GM19240 (cell line): ENCODE data around the gene UNC50.

ENCODE experiments used
- DNase-seq: peaks from one replicate; pipeline ENCODE4 v3.0.0; 2011; ENCODE audit warnings: low spot score; ENCODE audit not compliant: insufficient read length

Gene UNC50, protein sequence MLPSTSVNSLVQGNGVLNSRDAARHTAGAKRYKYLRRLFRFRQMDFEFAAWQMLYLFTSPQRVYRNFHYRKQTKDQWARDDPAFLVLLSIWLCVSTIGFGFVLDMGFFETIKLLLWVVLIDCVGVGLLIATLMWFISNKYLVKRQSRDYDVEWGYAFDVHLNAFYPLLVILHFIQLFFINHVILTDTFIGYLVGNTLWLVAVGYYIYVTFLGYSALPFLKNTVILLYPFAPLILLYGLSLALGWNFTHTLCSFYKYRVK

DNA sequence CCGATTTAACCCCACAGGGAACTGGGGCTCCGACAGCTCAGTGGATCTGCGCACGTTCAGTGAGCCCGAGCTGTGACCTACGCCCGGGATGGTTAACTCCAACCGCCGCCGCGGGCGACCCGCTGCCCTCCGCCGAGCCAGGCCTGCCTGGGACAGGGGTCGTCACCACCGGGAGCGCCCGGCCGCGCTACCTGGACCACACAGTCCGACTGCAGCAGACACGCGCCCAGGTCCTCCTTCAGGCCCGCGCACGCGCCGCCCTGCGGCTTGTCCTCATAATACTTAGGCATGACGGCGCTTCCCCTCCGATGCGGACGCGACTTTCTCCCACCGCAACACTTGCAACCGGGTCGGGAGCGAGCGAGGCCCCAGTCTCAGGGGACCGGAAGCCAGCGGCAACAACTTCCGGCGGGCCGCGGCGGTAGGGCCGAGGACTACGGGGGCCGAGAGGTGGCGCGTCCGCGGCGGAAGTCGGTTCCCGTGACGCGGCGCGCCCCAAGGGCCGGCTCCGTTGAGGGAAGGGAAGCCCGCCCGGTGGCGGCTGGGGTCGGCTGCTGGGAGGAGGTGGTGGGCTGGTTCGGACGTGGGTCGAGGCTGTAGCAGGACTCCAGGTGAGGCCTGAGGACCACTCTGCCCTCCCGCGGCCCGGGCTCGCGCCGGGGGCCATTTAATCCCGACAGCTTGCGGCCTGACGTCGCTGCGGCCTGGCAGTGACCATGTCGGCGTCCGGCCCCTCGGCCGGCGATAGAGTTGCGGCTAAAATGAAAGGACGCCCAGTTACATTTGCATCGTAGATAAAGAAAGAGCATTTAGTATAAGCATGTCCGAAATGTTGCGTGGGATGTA, at the start of gene UNC50, which contains the start of gene COA5:
Gene UNC50, plus strand, starts transcription at position 474 of the 846 bp plus-strand sequence. CDS start 1,171 bp downstream, outside the sequence.
Gene COA5, minus strand, starts transcription at position 397 of the 846 bp plus-strand sequence. Its CDS starts 107 bp downstream, at position 290.
- peak; percentile 80 for DNase-seq

DNA sequence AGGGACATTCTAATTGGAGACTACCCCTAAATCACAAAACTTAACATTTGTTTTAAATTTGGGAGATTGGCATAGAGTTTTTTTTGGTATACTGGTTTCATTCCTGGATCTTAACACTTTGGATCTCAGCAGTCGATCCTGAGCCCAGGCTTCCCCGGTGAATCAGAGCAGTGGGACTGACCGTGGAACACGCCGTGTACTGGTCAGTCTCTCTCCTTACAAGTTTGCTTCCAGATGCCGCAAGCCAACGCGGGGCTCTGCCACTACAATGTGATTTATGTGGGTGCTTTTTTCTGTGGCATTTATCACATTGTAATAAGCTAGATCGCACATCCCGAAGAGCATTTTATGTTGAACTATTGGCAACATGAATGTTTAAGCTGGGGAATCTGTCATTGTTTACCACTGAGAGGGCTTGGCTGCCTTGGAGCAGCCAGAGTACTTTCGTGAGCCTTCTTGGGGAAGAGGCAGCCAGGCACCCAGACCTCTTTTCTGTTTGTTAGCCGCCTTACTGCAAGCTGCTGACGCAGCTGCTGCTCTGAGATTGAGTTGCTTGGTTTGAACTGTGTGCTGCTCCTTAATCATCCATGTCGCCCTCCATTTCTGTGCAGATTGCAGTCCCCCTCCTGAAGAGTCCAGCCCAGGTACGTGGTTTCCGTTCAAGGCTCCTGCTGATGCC, 49.4 kb upstream of the UNC50 start:
- DNase-seq, result no peak

DNA sequence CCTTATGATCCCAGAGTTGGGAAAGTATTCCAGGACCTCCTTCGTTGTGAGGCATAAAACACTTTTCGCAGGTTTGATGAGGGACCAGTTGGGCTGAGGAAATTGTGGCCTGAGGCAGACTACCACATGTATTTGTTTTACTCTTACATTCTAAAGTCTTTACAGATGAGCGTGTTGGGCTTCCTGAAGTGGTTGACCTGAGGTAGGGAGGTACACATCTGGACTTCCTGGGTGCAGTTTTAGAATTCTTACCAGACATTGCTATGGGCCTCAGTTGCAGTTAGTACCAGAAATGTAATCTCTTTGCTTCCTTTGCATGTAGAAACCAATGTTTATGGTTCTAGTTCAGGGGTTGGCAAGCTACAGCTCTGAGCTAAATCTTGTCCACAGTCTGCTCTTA, 48.8 kb upstream of the UNC50 start:
- DNase-seq, result no peak

- DNase-seq, result no peak
Measured at GRCh38 chr2:98560256-98560771, 48.1 kb upstream of the UNC50 start.

GRCh38 chr2:98561018-98561417, 47.4 kb upstream of the UNC50 start:
- no peak for DNase-seq

- DNase-seq, result no peak
Measured at GRCh38 chr2:98561902-98562695, 46.3 kb upstream of the UNC50 start.

DNA sequence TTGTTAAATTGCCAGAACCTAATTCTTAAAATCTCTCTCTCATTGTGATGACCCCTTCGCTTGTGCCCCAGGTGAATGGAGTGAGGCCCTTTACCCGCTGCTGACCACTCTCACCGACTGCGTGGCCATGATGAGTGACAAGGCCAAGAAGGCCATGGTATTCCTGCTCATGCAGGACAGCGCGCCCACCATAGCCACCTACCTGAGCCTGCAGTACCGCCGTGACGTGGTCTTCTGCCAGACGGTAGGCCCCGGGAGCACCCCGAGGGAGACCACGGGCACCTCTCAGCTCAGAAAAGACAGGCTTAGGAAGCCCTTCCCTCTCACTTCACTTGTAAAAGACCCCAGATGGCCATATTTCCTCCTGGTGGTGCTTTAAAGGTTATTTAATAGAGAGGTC, 45.0 kb upstream of the UNC50 start:
- DNase-seq, result no peak

DNA sequence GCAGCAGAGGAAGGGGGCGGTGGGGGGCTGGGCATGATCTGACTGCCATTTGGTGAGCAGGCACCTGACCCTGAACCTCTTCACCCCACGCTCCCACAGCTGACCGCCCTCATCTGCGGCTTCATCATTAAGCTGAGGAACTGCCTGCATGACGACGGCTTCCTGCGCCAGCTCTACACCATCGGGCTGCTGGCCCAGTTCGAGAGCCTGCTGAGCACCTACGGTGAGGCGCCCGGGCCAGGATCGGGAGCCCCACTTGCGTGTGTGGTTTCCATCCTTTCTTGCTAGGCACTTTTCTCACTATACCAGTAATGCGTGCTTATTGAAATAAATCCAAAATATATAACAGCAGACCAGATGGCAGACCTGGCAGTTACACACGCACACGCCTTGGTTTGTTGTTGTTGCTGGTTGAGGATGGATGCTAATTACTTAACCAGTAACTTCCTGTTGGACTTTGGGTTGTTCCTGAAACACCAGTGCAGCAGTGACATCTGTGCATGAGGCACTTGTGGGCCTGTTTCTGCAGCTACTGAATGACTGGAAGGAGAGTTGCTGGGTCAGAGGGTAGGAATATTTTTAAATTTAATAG, 43.8 kb upstream of the UNC50 start:
- no peak for DNase-seq

DNA sequence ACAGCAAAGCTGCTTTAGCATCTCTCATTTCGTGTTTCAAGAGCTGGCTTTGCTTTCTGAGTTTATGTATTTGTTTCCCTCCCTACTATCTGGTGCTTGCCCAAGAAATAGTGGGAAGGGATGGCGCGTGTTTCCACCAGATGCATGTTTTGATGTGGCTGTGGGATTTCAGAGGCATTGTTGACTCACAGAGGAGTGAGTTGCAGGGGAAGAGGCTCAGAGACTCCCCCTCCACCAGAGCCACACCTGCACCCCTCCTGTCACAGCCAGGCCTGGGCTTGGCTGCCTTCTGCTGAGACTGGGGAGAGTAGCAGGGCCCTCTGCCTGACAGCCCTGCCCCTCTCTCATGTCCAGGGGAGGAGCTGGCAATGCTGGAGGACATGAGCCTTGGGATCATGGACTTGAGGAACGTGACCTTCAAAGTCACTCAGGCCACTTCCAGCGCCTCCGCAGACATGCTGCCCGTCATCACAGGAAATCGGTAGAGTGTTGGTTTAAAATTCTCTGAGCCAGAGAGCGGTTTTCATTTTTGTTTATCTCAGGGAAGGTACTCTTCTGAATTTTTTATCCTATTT, 43.0 kb upstream of the UNC50 start:
- no peak for DNase-seq

GRCh38 chr2:98565941-98566340, 42.4 kb upstream of the UNC50 start:
- DNase-seq, result no peak

DNA sequence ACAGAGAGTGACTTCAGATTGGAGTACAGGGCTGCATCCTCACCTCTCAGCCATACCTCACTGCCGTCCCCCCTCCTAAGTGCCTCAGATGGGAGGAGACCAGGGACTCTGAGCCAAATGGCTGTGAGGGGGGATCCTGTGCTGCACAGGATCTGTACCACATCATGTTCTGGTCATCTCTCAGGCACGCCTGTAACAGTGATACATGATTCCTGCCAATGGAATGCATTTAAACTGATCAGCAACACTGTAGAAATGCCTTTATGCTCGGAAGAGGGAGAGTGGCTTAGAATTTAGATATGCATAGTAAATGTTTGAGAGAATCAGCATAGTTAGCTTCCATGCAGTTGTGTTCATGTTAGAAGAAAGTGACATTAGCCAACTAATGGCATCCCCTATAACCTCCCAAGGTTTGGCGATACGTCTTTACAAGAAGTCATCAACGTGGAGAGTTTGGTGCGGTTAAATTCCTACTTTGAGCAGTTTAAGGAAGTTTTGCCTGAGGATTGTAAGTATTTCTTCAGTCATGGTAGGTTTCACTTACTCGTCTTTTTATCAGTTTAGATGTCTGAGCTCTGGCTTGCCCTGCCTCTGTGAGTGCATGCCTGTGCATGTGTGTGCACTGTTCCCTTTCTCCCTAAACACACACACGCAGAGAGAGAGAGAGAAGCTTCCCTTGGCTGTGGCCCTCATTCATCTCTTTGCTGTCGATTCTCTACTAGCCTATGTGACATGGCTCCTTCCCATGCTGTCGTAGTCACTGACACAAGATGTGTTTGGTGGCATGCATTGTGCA, 40.0 kb upstream of the UNC50 start:
- DNase-seq, result no peak

DNA sequence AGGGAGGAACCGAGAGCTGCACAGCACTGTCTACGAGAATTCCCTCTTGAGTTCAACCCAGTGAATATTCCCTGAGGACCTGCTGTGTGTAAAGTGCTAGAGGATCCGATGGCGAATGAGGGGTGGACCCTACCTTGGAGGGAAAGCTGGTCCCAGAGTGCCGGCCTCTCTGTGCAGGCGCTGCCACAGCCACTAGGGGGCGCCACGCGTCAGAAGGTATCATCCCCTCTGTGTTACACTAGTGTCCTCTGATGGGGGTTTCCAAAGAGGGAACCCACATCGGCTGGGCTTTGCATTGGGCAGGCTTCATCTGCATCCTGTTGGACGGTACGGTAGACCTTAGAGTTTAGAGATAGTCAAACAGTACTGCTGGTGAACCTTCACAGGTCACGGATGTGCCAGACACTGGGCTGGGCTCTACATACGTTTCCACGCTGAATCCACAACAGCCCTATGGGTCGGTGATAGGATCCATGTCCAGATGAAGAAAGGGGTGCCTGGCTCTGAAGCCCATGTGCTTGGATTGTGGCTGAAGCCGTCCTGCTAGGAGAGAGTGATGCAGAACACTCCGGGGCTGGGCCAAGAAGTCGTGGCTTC, 39.1 kb upstream of the UNC50 start:
- DNase-seq, result peak; percentile 68

DNA sequence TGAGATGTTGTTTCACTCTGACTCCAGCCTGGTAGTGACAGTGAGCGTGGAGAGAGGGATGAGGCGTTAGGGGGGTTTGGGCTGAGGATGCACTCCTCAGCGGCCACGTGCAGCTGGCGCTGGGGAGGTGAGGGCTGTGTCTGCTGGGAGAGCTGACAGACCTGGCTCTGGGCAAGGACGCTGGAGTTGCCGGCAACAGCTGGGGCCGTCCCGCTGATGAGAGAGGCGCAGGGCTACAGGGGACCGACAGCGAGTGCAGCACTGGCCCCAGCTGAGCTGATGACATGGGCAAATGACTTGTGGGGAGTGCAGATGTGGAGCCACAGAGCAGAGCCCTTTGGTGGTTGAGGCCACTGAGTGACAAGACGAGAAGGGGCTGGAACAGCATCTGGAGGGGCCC, 38.5 kb upstream of the UNC50 start:
- DNase-seq, result no peak

DNA sequence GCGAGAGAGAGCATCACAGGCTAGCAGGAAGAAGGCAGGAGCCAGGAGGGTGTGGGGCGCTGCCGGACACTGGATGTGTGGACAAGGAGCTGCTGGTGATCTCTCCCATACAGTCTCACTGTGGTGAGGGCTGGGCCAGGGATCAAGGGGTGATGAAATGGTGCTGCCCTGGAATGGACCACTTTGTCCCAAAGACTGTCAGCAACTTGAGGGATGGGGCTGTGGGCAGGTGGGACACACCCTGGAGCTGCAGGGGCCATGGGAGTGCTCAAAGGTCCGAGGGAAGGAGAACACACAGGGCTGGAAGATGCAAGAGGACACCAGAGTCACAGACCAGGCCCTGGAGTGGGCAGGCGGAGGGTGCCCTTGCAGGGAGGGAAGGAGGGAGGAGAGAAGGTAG, 38.0 kb upstream of the UNC50 start:
- DNase-seq, result no peak

GRCh38 chr2:98571121-98571701, 37.2 kb upstream of the UNC50 start:
- no peak for DNase-seq

DNA sequence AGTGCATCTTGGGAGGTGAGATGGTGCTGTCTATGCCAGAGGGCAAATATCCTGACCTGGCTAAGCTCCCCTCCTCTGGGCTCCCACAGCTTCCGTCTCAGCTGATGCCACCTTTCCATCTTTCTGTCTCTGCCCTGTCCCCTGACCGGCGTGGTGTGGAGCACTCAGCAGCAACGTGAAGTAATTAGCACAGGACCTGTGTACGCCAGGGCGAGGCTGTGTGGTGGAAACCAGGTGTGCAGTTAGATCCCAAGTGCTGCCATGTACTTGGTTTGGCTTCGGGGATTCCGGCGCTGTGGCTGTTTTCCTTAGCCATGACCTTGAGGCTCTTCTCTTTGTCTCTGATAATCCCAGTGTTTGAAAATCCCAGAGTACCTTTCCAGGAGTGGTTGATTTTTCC, 36.6 kb upstream of the UNC50 start:
- DNase-seq, result no peak

DNA sequence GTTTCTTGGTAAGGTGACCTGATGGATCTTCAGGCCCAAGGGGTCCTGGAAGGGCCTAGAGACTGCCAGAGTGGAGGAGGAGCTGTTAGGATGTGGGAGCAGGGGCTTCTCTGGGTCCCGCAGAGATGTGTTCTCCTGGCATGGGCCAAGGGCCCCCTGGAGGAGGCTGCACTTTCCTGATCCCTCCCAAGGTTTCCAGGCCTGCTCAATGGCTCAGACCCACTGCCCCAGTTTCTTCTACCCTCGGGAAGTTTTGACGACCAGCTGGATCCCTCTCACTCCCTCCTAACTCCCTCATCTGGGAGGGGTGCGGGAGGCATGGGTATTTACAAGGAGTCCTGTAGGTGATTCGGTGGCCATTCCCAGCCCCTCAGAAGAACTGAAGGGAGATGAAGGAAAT, 36.2 kb upstream of the UNC50 start:
- no peak for DNase-seq

GRCh38 chr2:98572676-98573075, 35.7 kb upstream of the UNC50 start:
- DNase-seq, result no peak

GRCh38 chr2:98573426-98573825, 35.0 kb upstream of the UNC50 start:
- no peak for DNase-seq
